ENCODE measurements around the gene FAM171A1. TPM values are rescaled to one million over a fixed set of nuclear protein-coding genes. Genes with fewer than 3 reads are reported as not detected.
"Not testable (repeated sequence)": the region's sequence is repeated elsewhere in the genome, so short reads cannot be mapped to it uniquely, and the experiment has no call there.

FAM171A1 gene
- total RNA-seq, 1 donor from 2014 or later = not detected

GRCh38 chr10:15336211-15336610, 34.9 kb downstream of the FAM171A1 start:
- Mint-ChIP-seq H3K27ac (no peak overlapping the region), H3K36me3 (ENCODE audit: low read depth) (no peaks in the 10 kb centered on the region), H3K9me3 (no peaks in the 10 kb centered on the region), H3K4me3 (no peak overlapping the region), H3K4me1 (no peaks in the 10 kb centered on the region), H3K27me3 (peaks cover 20% of the 10 kb centered on the region)
- ChIA-PET CTCF (no interaction called here), POLR2A (no interaction called here)
- TF ChIP-seq CTCF (IDR thresholded peaks at IDR 0.05) = no peak
- intact Hi-C loops (cut with micrococcal nuclease) = no loop called here
- no peak for ATAC-seq (ENCODE audit: low read depth)
- no peak for DNase-seq

- Mint-ChIP-seq H3K9me3 (no peaks in the 10 kb centered on the region), H3K4me1 (no peaks in the 10 kb centered on the region), H3K36me3 (ENCODE audit: low read depth) (no peaks in the 10 kb centered on the region), H3K4me3 (no peak overlapping the region), H3K27ac (no peak overlapping the region), H3K27me3 (peaks cover 17% of the 10 kb centered on the region)
- CTCF ChIA-PET = no interaction called here
- ATAC-seq (ENCODE audit: low read depth) (no peak), DNase-seq (no peak)
- intact Hi-C loops (cut with micrococcal nuclease) = no loop called here
- no peak for TF ChIP-seq CTCF (IDR thresholded peaks at IDR 0.05)
- POLR2A ChIA-PET = no interaction called here
These were observed 35.6 kb downstream of the FAM171A1 start for GRCh38 chr10:15335508-15335907.

GRCh38 chr10:15334650-15335323, 36.3 kb downstream of the FAM171A1 start:
- TF ChIP-seq CTCF (IDR thresholded peaks at IDR 0.05) = no peak
- no peak overlapping the region for H3K27ac Mint-ChIP-seq
- no peaks in the 10 kb centered on the region for H3K36me3 Mint-ChIP-seq (ENCODE audit: low read depth)
- no peak overlapping the region for H3K4me3 Mint-ChIP-seq
- no peaks in the 10 kb centered on the region for H3K4me1 Mint-ChIP-seq
- POLR2A ChIA-PET = no interaction called here
- intact Hi-C loops (cut with micrococcal nuclease) = no loop called here
- no peaks in the 10 kb centered on the region for H3K9me3 Mint-ChIP-seq
- ATAC-seq (ENCODE audit: low read depth) = no peak
- CTCF ChIA-PET = no interaction called here
- DNase-seq = no peak
- H3K27me3 Mint-ChIP-seq = peaks cover 10% of the 10 kb centered on the region

GRCh38 chr10:15333909-15334649, 37.0 kb downstream of the FAM171A1 start:
- Mint-ChIP-seq H3K9me3 (no peaks in the 10 kb centered on the region), H3K27me3 (peaks cover 4% of the 10 kb centered on the region), H3K4me3 (no peak overlapping the region), H3K27ac (no peak overlapping the region), H3K4me1 (no peaks in the 10 kb centered on the region), H3K36me3 (ENCODE audit: low read depth) (no peaks in the 10 kb centered on the region)
- POLR2A ChIA-PET = no interaction called here
- TF ChIP-seq CTCF (IDR thresholded peaks at IDR 0.05) = no peak
- DNase-seq = no peak
- no peak for ATAC-seq (ENCODE audit: low read depth)
- CTCF ChIA-PET = no interaction called here
- intact Hi-C loops (cut with micrococcal nuclease) = no loop called here

GRCh38 chr10:15333181-15333580, 37.9 kb downstream of the FAM171A1 start:
- H3K4me1 Mint-ChIP-seq; CTCF ChIA-PET; H3K4me3 Mint-ChIP-seq; H3K27ac Mint-ChIP-seq; H3K36me3 Mint-ChIP-seq (ENCODE audit: low read depth); intact Hi-C loops (cut with micrococcal nuclease); H3K9me3 Mint-ChIP-seq; DNase-seq; ATAC-seq (ENCODE audit: low read depth); POLR2A ChIA-PET; H3K27me3 Mint-ChIP-seq: not testable (repeated sequence)

Measured in activated B cell treated with CpG ODN at 0.5 μM for 24 hours (primary cell).